GM12878 (cell line): Measurements from ENCODE around the gene CNNM4. TPM values are rescaled to one million over a fixed set of nuclear protein-coding genes. Genes with fewer than 3 reads are reported as not detected.

ENCODE experiments used
- ASH2L ChIP-seq: fragments of 300-600, 200-600 bp; sonication (generic); IDR thresholded peaks from 2 replicates; pipeline ENCODE4 v1.6.1; 2017; ENCODE audit warnings: low read depth, mild to moderate bottlenecking, borderline replicate concordance
- CBX3 ChIP-seq: fragments of 200-600 bp; sonication (generic); IDR thresholded peaks from 2 replicates; pipeline ENCODE4 v1.6.1; 2016; ENCODE audit warnings: low read depth, borderline replicate concordance
- CREB1 ChIP-seq: IDR thresholded peaks from 2 replicates; pipeline ENCODE4 v1.6.1; 2012; ENCODE audit warnings: low read depth, mild to moderate bottlenecking, inconsistent platforms
- E2F4 ChIP-seq: IDR thresholded peaks from 2 replicates; pipeline ENCODE4 v1.6.1; 2012; ENCODE audit warnings: low read depth, low read length, improper control_type of control experiment
- EP300 ChIP-seq, 2 experiments: fragments of 150-350 bp in 1 of 2; IDR thresholded peaks; 2 replicates each; pipeline ENCODE4 v1.6.1; 2011 to 2012; ENCODE audit warnings: low read depth in 2 of 2, low read length in 2 of 2, borderline replicate concordance in 1 of 2, improper control_type of control experiment in 1 of 2, inconsistent platforms in 1 of 2; ENCODE audit not compliant: control insufficient read depth in 1 of 2
- ESRRA ChIP-seq: IDR thresholded peaks from 2 replicates; pipeline ENCODE4 v1.6.1; 2012; ENCODE audit warnings: mild to moderate bottlenecking, low read length, improper control_type of control experiment
- JUNB ChIP-seq: IDR thresholded peaks from 2 replicates; pipeline ENCODE4 v1.6.1; 2016; ENCODE audit warnings: antibody characterized with exemption, mild to moderate bottlenecking
- KLF5 ChIP-seq: fragments of 450-650 bp; IDR thresholded peaks from 2 replicates; pipeline ENCODE4 v1.6.1; 2014; ENCODE audit warnings: mild to moderate bottlenecking; ENCODE audit not compliant: partially characterized antibody
- MYB ChIP-seq: fragments of 150-350 bp; IDR thresholded peaks from 2 replicates; pipeline ENCODE4 v1.6.1; 2014; ENCODE audit warnings: mild to moderate bottlenecking, low read depth, low read length, borderline replicate concordance
- NFYA ChIP-seq: IDR thresholded peaks from 2 replicates; pipeline ENCODE4 v1.6.1; 2011; ENCODE audit warnings: low read depth, mild to moderate bottlenecking, low read length, improper control_type of control experiment, borderline replicate concordance
- NKRF ChIP-seq: fragments of 450-650 bp; conservative IDR thresholded peaks from 2 replicates; pipeline ENCODE4 v1.6.1; 2017; ENCODE audit warnings: mild to moderate bottlenecking, moderate library complexity
- POLR2AphosphoS2 ChIP-seq: IDR thresholded peaks from 2 replicates; pipeline ENCODE4 v1.6.1; 2011; ENCODE audit warnings: low read depth, mild to moderate bottlenecking, low read length, improper control_type of control experiment, moderate library complexity
- POLR2AphosphoS5 ChIP-seq: IDR thresholded peaks from 2 replicates; pipeline ENCODE4 v1.6.1; 2011; ENCODE audit warnings: mild to moderate bottlenecking, low read length, inconsistent platforms
- POU2F2 ChIP-seq: IDR thresholded peaks from 3 replicates; pipeline ENCODE4 v1.6.1; 2011; ENCODE audit warnings: low read depth, mild to moderate bottlenecking, low read length, borderline replicate concordance
- PRDM15 ChIP-seq: fragments of 450-650 bp; formaldehyde crosslinking; IDR thresholded peaks from 2 replicates; pipeline ENCODE4 v1.4.0; 2020; ENCODE audit warnings: mild to moderate bottlenecking, moderate library complexity
- RAD51 ChIP-seq: fragments of 450-650 bp; IDR thresholded peaks from 2 replicates; pipeline ENCODE4 v1.6.1; 2016; ENCODE audit warnings: moderate library complexity, mild to moderate bottlenecking, inconsistent platforms
- SIX5 ChIP-seq: IDR thresholded peaks from 2 replicates; pipeline ENCODE4 v1.6.1; 2011; ENCODE audit warnings: mild to moderate bottlenecking, low read depth, low read length, moderate library complexity; ENCODE audit not compliant: severe bottlenecking
- ZNF622 ChIP-seq: fragments of 450-650 bp; IDR thresholded peaks from 2 replicates; pipeline ENCODE4 v1.6.1; 2017; ENCODE audit warnings: mild to moderate bottlenecking, inconsistent platforms
- polyA plus RNA-seq, 11 experiments: library from polyadenylated mRNA; depleted of rRNA in 4 of 11; unstranded in 6 of 11; stranded (reverse) in 5 of 11; fragments of >200 nt; fragmentation: Nextera tagmentation in 4 of 11; fragmentation: Illumina TruSeq in 1 of 11; extraction: Ambion mirVana in 4 of 11; extraction: Trizol in 1 of 11; gene quantifications; 1 replicate in 1 of 11; 2 replicates in 10 of 11; pipeline versions ENCODE4 v1.2.1 to v1.2.3, GENCODE V29; 2011 to 2016; ENCODE audit warnings: inconsistent platforms in 2 of 11, missing spikeins in 2 of 11, low read depth in 1 of 11
- total RNA-seq, 4 experiments: library from RNA; depleted of rRNA in 3 of 4; stranded (reverse); fragments of >200 nt in 3 of 4; fragmentation: Illumina TruSeq in 1 of 4; extraction: Trizol in 1 of 4; gene quantifications; 2 replicates each; pipeline versions ENCODE4 v1.2.1 to v1.2.3, GENCODE V29; 2013 to 2021
- TF ChIP-seq, protein P1 (sequence below): fragments of 450-650 bp; IDR thresholded peaks from 2 replicates; pipeline ENCODE4 v1.6.1; 2017; ENCODE audit warnings: mild to moderate bottlenecking
- TF ChIP-seq, protein P2 (sequence below): IDR thresholded peaks from 2 replicates; pipeline ENCODE4 v1.6.1; 2012; ENCODE audit warnings: low read depth, low read length, improper control_type of control experiment

Gene CNNM4
- total and polyA plus RNA-seq, 10 of the 15 experiments (the other 5 are each of a cell fraction or from before 2014, with no cell fraction given), result 2.4 to 13.8 (median 8.1) TPM

DNA sequence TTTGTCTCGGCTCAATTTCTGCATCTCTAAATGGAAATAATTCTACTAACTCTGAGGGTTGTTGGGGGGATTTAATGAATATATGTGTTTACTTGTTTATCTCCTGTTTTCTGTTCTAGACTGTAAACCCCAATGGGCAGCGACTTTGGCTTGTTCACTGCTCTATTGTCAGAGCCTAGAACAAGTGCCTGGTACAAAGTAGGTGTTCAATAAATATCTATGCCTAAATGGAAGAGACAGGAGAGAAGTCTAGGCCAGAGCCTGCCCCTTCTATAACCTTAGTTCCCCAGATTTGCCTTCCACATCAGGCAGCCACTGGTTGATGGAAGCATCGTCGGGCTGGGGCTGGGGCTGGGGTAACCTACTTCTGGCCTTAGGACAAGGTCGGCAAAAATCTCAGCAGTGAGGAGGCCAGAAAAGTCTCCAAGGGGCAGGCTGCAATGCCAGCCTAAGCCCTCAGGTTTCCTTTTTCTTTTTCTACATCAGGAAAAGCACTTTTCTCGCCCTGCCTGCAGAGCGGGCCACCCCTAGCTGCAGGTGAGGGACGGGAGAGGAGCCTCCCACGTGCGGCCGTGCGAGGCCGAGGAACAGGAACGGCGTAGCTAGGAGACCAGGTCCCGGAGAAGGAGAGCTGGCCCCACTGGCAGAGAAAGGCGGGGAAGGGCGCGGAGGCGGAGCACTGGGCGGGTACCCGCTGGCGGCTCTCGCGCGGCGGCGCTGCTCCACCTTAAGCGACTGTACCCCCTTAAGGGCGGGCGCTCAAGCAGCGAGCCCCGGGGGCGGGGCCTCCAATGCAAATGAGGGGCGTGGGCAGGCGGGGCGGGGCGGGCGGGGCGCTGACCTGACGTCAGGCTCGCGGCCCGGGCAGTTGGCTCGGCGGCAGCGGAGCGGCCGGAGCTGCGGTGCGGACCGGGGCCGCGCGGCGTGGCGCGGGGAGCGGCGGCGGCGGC is at the start of gene CNNM4 (continued):
- TF ChIP-seq POLR2AphosphoS2 (no peak), EP300 (IDR thresholded peaks at IDR 0.05; ENCODE audit: borderline replicate concordance in 1 of 2, control insufficient read depth in 1 of 2, low read depth in 2 of 2, low read length in 2 of 2) (no peak), RAD51 (no peak), POU2F2 (peak; percentile 38; the same call in 1 of the 3 replicates), KLF5 (no peak), JUNB (no peak), SIX5 (no peak), NKRF (no peak), E2F4 (no peak), MYB (no peak), POLR2AphosphoS5 (peak; percentile 47; the same call in 1 of the 2 replicates), NFYA (no peak), PRDM15 (CRISPR knock-in tag) (no peak), ZNF622 (no peak), ASH2L (no peak), CBX3 (no peak), CREB1 (0 out of 2 replicates have a peak, but pooled peaks have one; percentile 38), ESRRA (no peak)
- TF ChIP-seq, protein P1, sequence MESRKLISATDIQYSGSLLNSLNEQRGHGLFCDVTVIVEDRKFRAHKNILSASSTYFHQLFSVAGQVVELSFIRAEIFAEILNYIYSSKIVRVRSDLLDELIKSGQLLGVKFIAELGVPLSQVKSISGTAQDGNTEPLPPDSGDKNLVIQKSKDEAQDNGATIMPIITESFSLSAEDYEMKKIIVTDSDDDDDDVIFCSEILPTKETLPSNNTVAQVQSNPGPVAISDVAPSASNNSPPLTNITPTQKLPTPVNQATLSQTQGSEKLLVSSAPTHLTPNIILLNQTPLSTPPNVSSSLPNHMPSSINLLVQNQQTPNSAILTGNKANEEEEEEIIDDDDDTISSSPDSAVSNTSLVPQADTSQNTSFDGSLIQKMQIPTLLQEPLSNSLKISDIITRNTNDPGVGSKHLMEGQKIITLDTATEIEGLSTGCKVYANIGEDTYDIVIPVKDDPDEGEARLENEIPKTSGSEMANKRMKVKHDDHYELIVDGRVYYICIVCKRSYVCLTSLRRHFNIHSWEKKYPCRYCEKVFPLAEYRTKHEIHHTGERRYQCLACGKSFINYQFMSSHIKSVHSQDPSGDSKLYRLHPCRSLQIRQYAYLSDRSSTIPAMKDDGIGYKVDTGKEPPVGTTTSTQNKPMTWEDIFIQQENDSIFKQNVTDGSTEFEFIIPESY, result no peak
- TF ChIP-seq, protein P2, sequence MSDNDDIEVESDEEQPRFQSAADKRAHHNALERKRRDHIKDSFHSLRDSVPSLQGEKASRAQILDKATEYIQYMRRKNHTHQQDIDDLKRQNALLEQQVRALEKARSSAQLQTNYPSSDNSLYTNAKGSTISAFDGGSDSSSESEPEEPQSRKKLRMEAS, result peak; percentile 20; the same call in 1 of the 2 replicates
